GDM1 (cell line): Measurements from ENCODE around the gene TFAM.

Experiments used
- DNase-seq: peaks from one replicate; lab custom pipeline; 2025; lab: John Stamatoyannopoulos, UW

Gene TFAM

GRCh38 chr10:58433066-58433465 is 47.9 kb downstream of the TFAM start:
- no peak for DNase-seq

- no peak for DNase-seq
Measured at GRCh38 chr10:58433571-58433970, 48.4 kb downstream of the TFAM start.

GRCh38 chr10:58435297-58435985 is 50.2 kb downstream of the TFAM start:
- DNase-seq, result no peak

- no peak for DNase-seq
Measured at GRCh38 chr10:58436071-58436470, 50.9 kb downstream of the TFAM start.

- no peak for DNase-seq
Measured at GRCh38 chr10:58438340-58438871, 53.2 kb downstream of the TFAM start.

GRCh38 chr10:58438986-58439385 is 53.8 kb downstream of the TFAM start:
- no peak for DNase-seq

- no peak for DNase-seq
Measured at GRCh38 chr10:58439632-58440364, 54.6 kb downstream of the TFAM start.

GRCh38 chr10:58440484-58440883 is 55.3 kb downstream of the TFAM start:
- DNase-seq, result no peak

- no peak for DNase-seq
Measured at GRCh38 chr10:58444321-58444720, 59.1 kb downstream of the TFAM start.

- DNase-seq, result no peak
Measured at GRCh38 chr10:58444876-58445275, 59.7 kb downstream of the TFAM start.

- DNase-seq, result no peak
Measured at GRCh38 chr10:58448121-58448935, 63.1 kb downstream of the TFAM start.
